Measurements from ENCODE around the gene TBX1.

TBX1 gene

DNA sequence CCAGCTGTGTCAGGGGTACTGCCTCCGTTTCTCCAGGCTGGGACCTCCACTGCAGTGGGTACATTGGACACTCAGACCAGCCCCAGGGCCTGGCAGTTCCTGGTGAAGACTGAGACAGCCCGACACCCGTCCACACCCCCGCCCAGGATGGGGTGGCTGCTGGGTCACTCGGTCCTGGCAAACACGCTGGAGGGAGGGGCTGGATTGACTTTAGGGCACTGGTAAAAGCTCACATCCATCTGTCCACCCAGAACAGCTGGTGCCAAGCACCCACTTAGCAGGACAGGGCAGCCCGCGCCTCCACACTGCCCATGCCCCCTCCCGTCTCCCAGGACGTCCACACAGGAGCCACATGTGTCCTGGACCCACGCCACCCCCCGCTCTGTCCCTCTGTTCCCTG lies 10.7 kb upstream of the TBX1 start:
- Histone ChIP-seq H4K20me1 (ENCODE audit: low read depth, low read length) (no peaks in the 10 kb centered on the region), H3K4me2 (ENCODE audit: low read depth, low read length, poor library complexity, severe bottlenecking) (no peak overlapping the region), H3K36me3 (ENCODE audit: low read length) (no peaks in the 10 kb centered on the region), H3K4me3 (ENCODE audit: insufficient read depth, low read length, poor library complexity, severe bottlenecking) (no peak overlapping the region), H3K9ac (ENCODE audit: low read length) (no peak overlapping the region), H2AFZ (ENCODE audit: low read depth, low read length, severe bottlenecking) (no peak overlapping the region), H3K27me3 (ENCODE audit: low read length) (no peaks in the 10 kb centered on the region), H3K9me3 (ENCODE audit: insufficient read depth, low read length) (no peaks in the 10 kb centered on the region), H3K9me2 (replicated peaks; ENCODE audit: insufficient read depth, low read length) (no peaks in the 10 kb centered on the region), H3F3A (ENCODE audit: insufficient read depth) (no peaks in the 10 kb centered on the region), H3K27ac (ENCODE audit: low read depth, low read length) (no peak overlapping the region), H3K79me2 (ENCODE audit: insufficient read depth, low read length) (no peaks in the 10 kb centered on the region)
- TF ChIP-seq, protein P1, sequence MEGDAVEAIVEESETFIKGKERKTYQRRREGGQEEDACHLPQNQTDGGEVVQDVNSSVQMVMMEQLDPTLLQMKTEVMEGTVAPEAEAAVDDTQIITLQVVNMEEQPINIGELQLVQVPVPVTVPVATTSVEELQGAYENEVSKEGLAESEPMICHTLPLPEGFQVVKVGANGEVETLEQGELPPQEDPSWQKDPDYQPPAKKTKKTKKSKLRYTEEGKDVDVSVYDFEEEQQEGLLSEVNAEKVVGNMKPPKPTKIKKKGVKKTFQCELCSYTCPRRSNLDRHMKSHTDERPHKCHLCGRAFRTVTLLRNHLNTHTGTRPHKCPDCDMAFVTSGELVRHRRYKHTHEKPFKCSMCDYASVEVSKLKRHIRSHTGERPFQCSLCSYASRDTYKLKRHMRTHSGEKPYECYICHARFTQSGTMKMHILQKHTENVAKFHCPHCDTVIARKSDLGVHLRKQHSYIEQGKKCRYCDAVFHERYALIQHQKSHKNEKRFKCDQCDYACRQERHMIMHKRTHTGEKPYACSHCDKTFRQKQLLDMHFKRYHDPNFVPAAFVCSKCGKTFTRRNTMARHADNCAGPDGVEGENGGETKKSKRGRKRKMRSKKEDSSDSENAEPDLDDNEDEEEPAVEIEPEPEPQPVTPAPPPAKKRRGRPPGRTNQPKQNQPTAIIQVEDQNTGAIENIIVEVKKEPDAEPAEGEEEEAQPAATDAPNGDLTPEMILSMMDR (IDR thresholded peaks at IDR 0.05; ENCODE audit: insufficient read depth, low read length, poor library complexity, severe bottlenecking): no peak
- no peak for TF ChIP-seq EZH2phosphoT487 (conservative IDR thresholded peaks at IDR 0.05; ENCODE audit: low read length)

DNA sequence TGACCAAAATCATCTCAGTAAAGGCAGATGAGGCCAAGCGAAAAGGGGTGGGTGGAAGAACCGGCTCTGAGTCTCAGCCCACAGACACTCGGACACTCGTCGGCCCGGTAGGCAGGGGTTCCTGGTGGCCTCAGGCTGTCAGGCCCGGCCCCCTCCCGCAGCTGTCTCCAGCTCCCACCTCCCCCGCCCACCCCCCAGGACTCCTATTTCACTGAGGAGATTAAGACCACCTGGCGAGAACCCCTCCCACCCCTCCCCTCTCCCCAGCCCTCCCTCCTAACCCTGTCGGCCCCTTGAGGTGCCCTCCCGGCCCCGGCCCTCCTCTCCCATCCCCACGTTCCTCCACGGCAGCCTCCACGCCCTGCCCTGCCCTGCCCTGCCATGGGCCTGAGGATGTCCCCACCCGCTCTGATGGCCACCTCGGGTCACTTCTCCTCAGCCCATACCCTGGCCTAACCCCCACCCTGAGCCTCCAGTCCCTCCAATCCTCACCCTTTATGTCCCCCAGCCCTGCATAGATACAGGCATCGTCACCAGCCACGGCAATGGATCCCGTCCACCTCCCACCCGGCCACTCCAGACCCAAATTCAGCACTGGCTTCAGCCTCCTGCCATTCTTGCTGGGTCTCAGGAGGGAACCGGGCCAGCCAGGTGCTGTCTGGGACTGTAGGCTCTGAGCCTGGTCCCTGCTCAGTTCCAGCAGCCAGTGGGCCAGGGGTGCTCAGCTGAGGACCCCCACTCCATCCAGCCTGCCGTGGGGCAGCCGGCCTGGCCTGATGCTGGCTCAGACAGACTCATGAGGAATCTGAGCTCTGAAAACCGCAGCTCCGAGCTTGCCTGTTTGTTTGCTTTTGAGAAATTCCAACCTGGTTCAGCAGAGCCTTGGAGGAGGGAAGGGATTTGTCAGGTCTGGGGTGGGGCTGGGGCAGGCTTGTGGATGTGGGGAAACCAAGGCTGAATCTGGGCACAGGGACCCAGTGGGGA lies 9.8 kb upstream of the TBX1 start:
- no peaks in the 10 kb centered on the region for H3F3A ChIP-seq (ENCODE audit: insufficient read depth)
- H3K27me3 ChIP-seq (ENCODE audit: low read length): no peaks in the 10 kb centered on the region
- no peak overlapping the region for H3K27ac ChIP-seq (ENCODE audit: low read depth, low read length)
- no peak overlapping the region for H3K4me3 ChIP-seq (ENCODE audit: insufficient read depth, low read length, poor library complexity, severe bottlenecking)
- no peak overlapping the region for H3K4me2 ChIP-seq (ENCODE audit: low read depth, low read length, poor library complexity, severe bottlenecking)
- H3K9me2 ChIP-seq (replicated peaks; ENCODE audit: insufficient read depth, low read length): no peaks in the 10 kb centered on the region
- no peak overlapping the region for H2AFZ ChIP-seq (ENCODE audit: low read depth, low read length, severe bottlenecking)
- no peak overlapping the region for H3K9ac ChIP-seq (ENCODE audit: low read length)
- H3K79me2 ChIP-seq (ENCODE audit: insufficient read depth, low read length): no peaks in the 10 kb centered on the region
- H4K20me1 ChIP-seq (ENCODE audit: low read depth, low read length): no peaks in the 10 kb centered on the region
- H3K9me3 ChIP-seq (ENCODE audit: insufficient read depth, low read length): no peaks in the 10 kb centered on the region
- TF ChIP-seq, protein P1 (IDR thresholded peaks at IDR 0.05; ENCODE audit: insufficient read depth, low read length, poor library complexity, severe bottlenecking): no peak
- TF ChIP-seq EZH2phosphoT487 (conservative IDR thresholded peaks at IDR 0.05; ENCODE audit: low read length): no peak
- no peaks in the 10 kb centered on the region for H3K36me3 ChIP-seq (ENCODE audit: low read length)

DNA sequence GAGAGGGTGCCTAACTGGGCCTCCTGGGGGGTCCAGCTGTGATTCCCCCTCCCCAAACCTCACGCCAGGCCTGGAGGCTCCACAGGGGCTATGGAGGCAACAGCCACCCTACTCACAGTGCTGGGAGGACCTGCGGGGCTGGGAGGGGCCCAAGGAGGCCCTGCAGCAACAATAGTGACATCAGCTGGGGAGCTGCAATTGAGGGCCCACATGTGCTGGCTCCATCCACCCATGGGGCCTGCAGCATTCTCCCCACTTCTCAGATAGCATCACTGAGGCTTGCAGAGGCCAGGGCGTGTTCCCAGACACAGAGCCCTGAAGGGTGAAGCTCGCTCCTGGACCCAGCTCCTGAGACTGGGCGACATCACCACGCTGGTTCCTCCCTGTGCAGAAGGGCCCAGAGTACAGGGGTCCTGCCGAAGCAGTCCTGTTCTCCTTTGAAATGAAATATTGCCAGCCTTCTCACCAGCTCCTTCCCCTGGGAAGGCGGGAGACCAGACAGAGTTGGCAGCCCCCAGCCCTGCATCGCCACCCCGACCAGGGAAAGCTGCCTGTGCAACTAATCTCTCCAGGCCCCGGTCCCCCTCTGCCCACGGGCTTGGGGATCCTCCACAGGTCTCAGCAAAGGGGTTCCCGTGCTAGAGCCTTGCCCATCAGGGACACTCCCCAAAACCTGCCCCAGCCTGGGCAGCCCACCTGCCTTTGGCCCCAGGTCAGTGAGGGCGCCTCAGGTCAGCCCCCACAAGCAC lies 8.9 kb upstream of the TBX1 start:
- no peaks in the 10 kb centered on the region for H3K36me3 ChIP-seq (ENCODE audit: low read length)
- no peak overlapping the region for H3K9ac ChIP-seq (ENCODE audit: low read length)
- no peak overlapping the region for H2AFZ ChIP-seq (ENCODE audit: low read depth, low read length, severe bottlenecking)
- H3K9me3 ChIP-seq (ENCODE audit: insufficient read depth, low read length): no peaks in the 10 kb centered on the region
- H4K20me1 ChIP-seq (ENCODE audit: low read depth, low read length): no peaks in the 10 kb centered on the region
- no peak overlapping the region for H3K4me3 ChIP-seq (ENCODE audit: insufficient read depth, low read length, poor library complexity, severe bottlenecking)
- no peaks in the 10 kb centered on the region for H3K79me2 ChIP-seq (ENCODE audit: insufficient read depth, low read length)
- no peaks in the 10 kb centered on the region for H3K27me3 ChIP-seq (ENCODE audit: low read length)
- no peak for TF ChIP-seq EZH2phosphoT487 (conservative IDR thresholded peaks at IDR 0.05; ENCODE audit: low read length)
- TF ChIP-seq, protein P1 (IDR thresholded peaks at IDR 0.05; ENCODE audit: insufficient read depth, low read length, poor library complexity, severe bottlenecking): no peak
- no peaks in the 10 kb centered on the region for H3K9me2 ChIP-seq (replicated peaks; ENCODE audit: insufficient read depth, low read length)
- no peaks in the 10 kb centered on the region for H3F3A ChIP-seq (ENCODE audit: insufficient read depth)
- no peak overlapping the region for H3K4me2 ChIP-seq (ENCODE audit: low read depth, low read length, poor library complexity, severe bottlenecking)
- H3K27ac ChIP-seq (ENCODE audit: low read depth, low read length): no peak overlapping the region
